SW480 (cell line): ENCODE data around the gene MEI1.
"Not testable (repeated sequence)": the region's sequence is repeated elsewhere in the genome, so short reads cannot be mapped to it uniquely, and the experiment has no call there.

Experiments used
- DNase-seq: peaks from one replicate; pipeline ENCODE4 v3.0.0-alpha.2; 2016; ENCODE audit warnings: low spot score

The MEI1 gene

GRCh38 chr22:41821471-41822316 is 122.4 kb downstream of the MEI1 start:
- DNase-seq: no peak

GRCh38 chr22:41822317-41823057 is 123.2 kb downstream of the MEI1 start:
- DNase-seq: peak; percentile 78

- DNase-seq: no peak
These were observed 124.5 kb downstream of the MEI1 start for GRCh38 chr22:41823797-41824196.

- no peak for DNase-seq
These were observed 126.1 kb downstream of the MEI1 start for GRCh38 chr22:41825376-41825775.

GRCh38 chr22:41826021-41826420 is 126.7 kb downstream of the MEI1 start:
- no peak for DNase-seq

- no peak for DNase-seq
These were observed 127.4 kb downstream of the MEI1 start for GRCh38 chr22:41826430-41827383.

GRCh38 chr22:41827671-41828070 is 128.4 kb downstream of the MEI1 start:
- DNase-seq: no peak

- no peak for DNase-seq
These were observed 129.2 kb downstream of the MEI1 start for GRCh38 chr22:41828516-41828915.

GRCh38 chr22:41830174-41830573 is 130.9 kb downstream of the MEI1 start:
- DNase-seq: no peak

- no peak for DNase-seq
These were observed 132.1 kb downstream of the MEI1 start for GRCh38 chr22:41831383-41831782.

- peak; percentile 17 for DNase-seq
These were observed 132.7 kb downstream of the MEI1 start for GRCh38 chr22:41831828-41832552.

GRCh38 chr22:41832553-41833368 is 133.5 kb downstream of the MEI1 start, which contains the start of gene SREBF2:
Gene SREBF2 (plus strand): TSS chr22:41833105. CDS start chr22:41833271, 166 bp downstream.
- peak; percentile 99 for DNase-seq

GRCh38 chr22:41833369-41834004 is 134.2 kb downstream of the MEI1 start:
- DNase-seq: peak; percentile 14

- no peak for DNase-seq
These were observed 135.0 kb downstream of the MEI1 start for GRCh38 chr22:41834005-41834944.

- not testable (repeated sequence) for DNase-seq
These were observed 136.2 kb downstream of the MEI1 start for GRCh38 chr22:41835462-41835861.

- DNase-seq: no peak
These were observed 137.2 kb downstream of the MEI1 start for GRCh38 chr22:41836551-41836950.

- no peak for DNase-seq
These were observed 139.7 kb downstream of the MEI1 start for GRCh38 chr22:41838842-41839618.

GRCh38 chr22:41840216-41840615 is 140.9 kb downstream of the MEI1 start:
- no peak for DNase-seq
